NOMO-1 treated with DMSO at 0.1 percent for 48 hours (cell line): ENCODE data around the gene NRDE2.
"Not testable (repeated sequence)": the region's sequence is repeated elsewhere in the genome, so short reads cannot be mapped to it uniquely, and the experiment has no call there.

Experiments
- DNase-seq: peaks from one replicate; lab custom pipeline; 2025; ENCODE audit not compliant: unreplicated experiment; lab: John Stamatoyannopoulos, UW

Gene NRDE2

GRCh38 chr14:90342327-90342726 lies 10.6 kb upstream of the NRDE2 start:
- DNase-seq, result no peak

DNA sequence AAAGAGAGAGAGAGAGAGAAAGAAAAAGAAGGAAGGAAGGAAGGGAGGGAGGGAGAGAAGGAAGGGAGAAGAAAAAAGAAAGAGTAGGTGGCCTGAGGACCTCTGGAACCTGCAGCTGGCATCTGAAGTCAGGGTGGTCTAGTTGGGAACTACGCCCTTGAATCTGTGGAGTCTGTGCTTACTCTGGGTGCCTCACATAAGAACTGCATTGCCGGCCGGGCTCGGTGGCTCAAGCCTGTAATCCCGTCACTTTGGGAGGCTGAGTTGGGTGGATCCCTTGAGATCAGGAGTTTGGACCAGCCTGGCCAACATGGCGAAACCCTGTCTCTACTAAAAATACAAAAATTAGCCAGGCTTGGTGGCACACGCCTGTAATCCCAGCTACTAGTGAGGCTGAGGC lies 10.0 kb upstream of the NRDE2 start:
- DNase-seq, result no peak

GRCh38 chr14:90341232-90341631 lies 9.5 kb upstream of the NRDE2 start:
- DNase-seq, result not testable (repeated sequence)

DNA sequence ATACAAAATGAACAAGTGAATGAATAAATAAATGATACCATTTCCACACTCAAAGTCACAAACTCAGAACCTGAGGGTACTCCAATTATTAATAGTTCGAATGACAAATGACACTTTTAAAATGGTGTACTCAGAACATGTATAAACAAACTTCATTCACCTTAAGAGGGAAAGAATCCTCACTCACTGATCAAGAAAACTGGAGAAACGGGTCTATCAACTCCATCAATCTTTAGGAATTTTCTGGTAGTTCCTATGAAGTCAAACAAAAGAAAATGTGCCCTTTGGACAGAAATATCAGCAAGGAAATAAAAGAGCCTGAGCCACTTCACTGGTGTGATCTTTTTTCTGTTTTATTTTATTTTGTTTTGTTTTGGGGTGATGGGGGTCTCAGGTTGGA lies 5.2 kb upstream of the NRDE2 start:
- DNase-seq, result no peak

DNA sequence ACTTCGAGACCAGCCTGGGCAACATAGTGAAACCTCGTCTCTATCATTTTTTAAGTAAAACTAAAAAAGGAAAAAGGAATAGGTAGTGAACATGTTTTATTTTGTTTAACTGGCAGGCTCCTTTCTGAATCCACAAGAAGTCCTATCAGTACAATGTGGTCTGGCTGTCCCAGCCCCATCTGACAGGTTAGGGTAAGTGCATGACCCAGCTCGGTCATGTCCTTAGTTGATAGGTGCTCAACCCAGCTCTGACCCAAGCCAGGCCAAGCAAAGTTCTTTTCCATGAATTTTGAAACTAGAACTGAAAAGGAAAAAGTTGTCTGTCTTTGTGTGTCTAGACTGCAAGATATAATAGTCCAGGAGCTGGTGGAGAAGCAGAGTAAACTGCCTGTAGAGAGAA lies 4.7 kb upstream of the NRDE2 start:
- DNase-seq, result no peak

GRCh38 chr14:90332271-90332584 lies 487 bp upstream of the NRDE2 start:
- DNase-seq, result no peak

- no peak for DNase-seq
Measured at GRCh38 chr14:90330203-90331196, 1.2 kb downstream of the NRDE2 start.

GRCh38 chr14:90321891-90322290 lies 9.8 kb downstream of the NRDE2 start:
- no peak for DNase-seq

DNA sequence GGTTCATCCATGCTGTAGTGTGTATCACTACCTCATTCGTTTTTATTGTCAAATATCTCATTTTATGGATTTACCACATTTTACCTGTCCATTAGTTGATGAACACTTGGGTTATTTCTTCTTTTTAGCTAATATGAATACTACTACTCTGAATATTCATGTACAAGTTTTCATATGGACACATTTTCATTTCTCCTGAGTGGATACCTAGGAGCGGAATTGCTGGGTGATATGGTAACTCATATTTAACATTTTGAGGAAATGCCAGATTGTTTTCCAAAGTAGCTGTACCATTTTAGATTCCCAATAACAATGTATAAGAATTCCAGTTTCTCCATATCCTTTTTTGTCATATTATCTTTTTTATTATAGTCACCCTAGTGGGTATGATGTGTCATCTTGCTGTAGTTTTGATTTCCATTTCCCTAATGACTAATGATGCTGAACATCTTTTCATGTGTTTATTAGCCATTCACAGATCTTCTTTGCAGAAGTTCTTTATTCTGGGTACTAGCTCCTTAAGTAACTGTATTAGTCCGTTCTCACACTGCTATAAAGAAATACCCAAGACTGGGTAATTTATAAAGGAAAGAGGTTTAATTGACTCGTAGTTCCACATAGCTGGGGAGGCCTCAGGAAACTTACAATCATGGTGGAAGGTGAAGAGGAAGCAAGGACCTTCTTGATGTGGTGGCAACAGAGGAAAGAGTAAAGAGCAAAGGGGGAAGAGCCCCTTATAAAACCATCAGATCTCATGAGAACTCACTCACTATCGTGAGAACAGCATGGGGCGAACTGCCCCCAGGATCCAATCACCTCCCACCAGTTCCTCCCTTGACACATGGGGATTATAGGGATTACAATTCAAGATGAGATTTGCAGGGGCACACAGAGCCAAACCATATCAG lies 11.9 kb downstream of the NRDE2 start:
- no peak for DNase-seq

GRCh38 chr14:90319173-90319572 lies 12.6 kb downstream of the NRDE2 start:
- DNase-seq, result no peak

GRCh38 chr14:90318016-90318415 lies 13.7 kb downstream of the NRDE2 start:
- no peak for DNase-seq

DNA sequence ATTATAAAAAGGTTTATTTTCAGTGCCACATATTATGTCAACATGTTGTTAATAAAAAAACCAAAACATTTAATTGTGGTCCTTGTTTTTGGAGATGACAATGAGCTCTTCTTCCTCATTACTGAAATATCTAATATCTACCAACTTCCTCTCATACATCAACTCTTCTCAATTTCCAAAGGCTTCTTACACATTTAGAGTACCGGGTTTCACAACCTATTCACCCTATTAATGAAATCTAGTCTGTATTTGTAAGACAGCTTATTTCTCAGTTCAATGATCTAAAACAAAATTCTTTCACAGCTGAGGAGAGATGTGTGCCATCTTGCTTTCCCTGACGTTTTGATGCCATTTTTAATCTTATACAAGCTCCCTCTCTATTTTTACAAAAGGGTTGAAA lies 14.5 kb downstream of the NRDE2 start:
- DNase-seq, result no peak

- no peak for DNase-seq
Measured at GRCh38 chr14:90308561-90308960, 23.2 kb downstream of the NRDE2 start.

GRCh38 chr14:90305176-90305601 lies 26.6 kb downstream of the NRDE2 start:
- no peak for DNase-seq

GRCh38 chr14:90304502-90304901 lies 27.2 kb downstream of the NRDE2 start:
- no peak for DNase-seq

DNA sequence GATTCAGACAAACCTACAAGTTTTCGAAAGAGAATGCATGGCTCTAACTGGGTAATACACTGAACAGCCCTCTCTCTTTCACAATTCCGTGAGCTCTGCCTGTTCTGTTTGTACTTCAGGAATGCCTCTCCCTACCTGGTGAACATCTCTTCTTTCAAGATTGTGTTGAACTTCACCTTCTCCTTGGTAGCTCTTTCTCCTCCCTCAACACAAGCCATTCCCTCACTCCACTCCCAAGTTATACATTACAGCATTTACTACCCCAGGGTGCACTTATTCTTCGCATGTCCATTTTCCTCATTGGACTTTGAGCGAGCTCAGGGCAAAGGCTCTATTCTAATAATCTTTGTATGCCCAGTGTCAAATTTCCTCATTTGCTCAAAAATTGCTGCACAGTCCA lies 28.3 kb downstream of the NRDE2 start:
- DNase-seq, result no peak

DNA sequence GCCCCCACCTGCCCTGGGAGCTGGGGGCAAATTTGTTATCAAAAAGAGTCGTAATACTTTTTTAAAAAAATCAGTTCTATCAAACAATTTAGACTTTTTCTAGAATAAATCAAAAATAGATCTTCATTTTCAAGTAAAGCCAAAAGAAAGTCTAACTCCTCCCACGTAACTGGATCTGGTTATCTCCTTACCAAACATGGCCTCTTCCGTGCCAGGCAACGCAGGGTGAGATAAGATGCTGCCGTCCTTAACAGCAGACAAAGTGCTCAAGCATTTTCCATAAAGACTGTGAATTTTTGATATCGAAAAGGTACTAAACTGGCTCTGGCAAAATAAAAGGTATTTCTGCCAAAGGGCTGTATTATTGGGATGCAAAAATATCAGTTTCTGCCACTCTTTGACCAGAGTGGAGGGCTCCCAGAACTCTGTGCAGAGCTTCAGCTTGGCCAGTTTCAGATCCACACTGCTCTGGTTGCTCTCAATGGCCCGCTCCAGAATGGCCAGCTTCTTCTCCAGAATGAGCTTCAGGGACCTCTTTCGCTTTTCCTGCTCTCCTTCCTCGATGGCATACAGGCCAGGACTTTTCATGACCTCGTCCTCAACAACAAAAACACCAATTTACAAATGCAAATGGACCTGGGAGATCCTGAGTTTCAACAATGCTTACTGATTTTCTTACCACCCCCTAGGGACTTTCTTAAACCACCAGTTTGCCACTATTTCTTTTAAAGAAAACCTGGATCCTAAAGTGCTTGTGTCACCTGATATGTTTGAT lies 29.0 kb downstream of the NRDE2 start:
- no peak for DNase-seq

DNA sequence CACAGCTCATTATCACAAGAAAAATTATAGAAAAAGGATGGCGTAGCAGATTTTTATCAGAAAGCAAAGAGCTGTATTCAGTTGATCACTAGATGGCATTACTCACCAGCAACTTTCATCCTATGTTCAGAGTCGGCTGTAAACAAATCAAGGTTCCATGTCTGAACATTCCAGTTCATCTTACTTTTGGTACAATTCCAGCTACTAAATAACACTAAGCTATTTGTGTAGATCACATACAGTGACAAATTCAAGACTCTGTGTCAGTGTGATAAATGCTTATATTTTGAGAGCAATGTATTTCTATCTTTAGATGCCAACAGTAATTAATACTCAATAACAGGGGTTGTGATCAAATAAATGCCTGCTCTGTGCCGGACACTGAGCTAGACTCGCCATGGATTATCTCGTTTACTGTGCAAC lies 30.1 kb downstream of the NRDE2 start:
- DNase-seq, result peak; percentile 17

DNA sequence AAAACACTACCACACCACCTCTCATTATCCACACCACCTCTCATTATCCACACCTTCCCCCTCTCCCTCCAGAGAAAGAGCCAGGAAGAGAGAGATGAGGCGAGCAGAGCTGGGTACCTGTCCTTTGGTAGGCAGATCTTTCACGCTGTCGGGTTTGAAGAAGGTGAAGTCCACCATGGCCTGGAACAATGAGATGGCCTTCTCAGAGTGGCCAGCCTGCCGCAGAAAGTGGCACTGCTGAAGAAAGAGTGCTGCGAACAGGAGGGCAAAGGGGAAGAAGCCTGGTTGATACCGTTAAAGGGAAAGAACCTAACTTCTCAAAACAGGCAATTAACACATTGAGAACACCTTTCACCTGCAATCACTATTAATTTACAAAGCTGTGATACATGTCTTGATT lies 30.6 kb downstream of the NRDE2 start:
- DNase-seq, result no peak

- DNase-seq, result peak; percentile 92
Measured at GRCh38 chr14:90300611-90301047, 31.1 kb downstream of the NRDE2 start.

- DNase-seq, result peak; percentile 88
Measured at GRCh38 chr14:90299408-90299807, 32.3 kb downstream of the NRDE2 start.
